Esophagus (tissue), 2 donors: ENCODE data around the gene SNIP1. TPM values are rescaled to one million over a fixed set of nuclear protein-coding genes. Genes with fewer than 3 reads are reported as not detected.
A peak's percentile ranks its signal among the peaks of the same experiment; 100 is the strongest.
"Not testable (repeated sequence)": the region's sequence is repeated elsewhere in the genome, so short reads cannot be mapped to it uniquely, and the experiment has no call there.

Source experiments
- H3K27ac ChIP-seq, 2 donors: one replicate each; pipeline ENCODE4 v1.5.1; 2013; ENCODE audit warnings: low read depth in 2 of 2, mild to moderate bottlenecking in 2 of 2, inconsistent platforms in 1 of 2, low read length in 1 of 2, moderate library complexity in 1 of 2
- H3K27me3 ChIP-seq, 2 donors: one replicate each; pipeline ENCODE4 v1.6.1; 2013; ENCODE audit warnings: low read length in 2 of 2, control low read depth in 1 of 2, mild to moderate bottlenecking in 1 of 2; ENCODE audit not compliant: insufficient read depth in 2 of 2, control insufficient read depth in 1 of 2
- H3K36me3 ChIP-seq, 2 donors: one replicate each; pipeline ENCODE4 v1.6.1; 2013; ENCODE audit warnings: low read length in 1 of 2; ENCODE audit not compliant: control insufficient read depth in 2 of 2, insufficient read depth in 2 of 2
- H3K4me1 ChIP-seq, 2 donors: one replicate each; pipeline ENCODE4 v1.6.1; 2013; ENCODE audit warnings: low read length in 1 of 2; ENCODE audit not compliant: control insufficient read depth in 2 of 2, insufficient read depth in 2 of 2
- H3K4me3 ChIP-seq, 2 donors: one replicate each; pipeline ENCODE4 v1.5.1; 2013; ENCODE audit warnings: low read length in 2 of 2, mild to moderate bottlenecking in 2 of 2, low read depth in 1 of 2, moderate library complexity in 1 of 2
- H3K9me3 ChIP-seq, 2 donors: one replicate each; pipeline ENCODE4 v1.6.1; 2013; ENCODE audit warnings: mild to moderate bottlenecking in 2 of 2, low read depth in 1 of 2, low read length in 1 of 2, moderate library complexity in 1 of 2; ENCODE audit not compliant: control insufficient read depth in 2 of 2, insufficient read depth in 1 of 2
- WGBS, 2 donors: extraction: QIAGEN DNeasy Blood & Tissue Kit; methylation state at CpG; one replicate each; pipeline ENCODE4 v1.1.7; 2013; 5-methylcytosine and 5-hydroxymethylcytosine counted together
- polyA plus RNA-seq, 2 donors: library from polyadenylated mRNA; stranded (reverse); fragments of 200-250 nt; gene quantifications; one replicate each; pipeline ENCODE4 v1.2.3, GENCODE V29; 2013
- donor health status: healthy with polysubstance abuse.
- donor health status: Bipolar disorder and iron deficiency.

SNIP1 gene
- polyA plus RNA-seq, 2 donors, result 3.6 to 4.3 TPM

DNA sequence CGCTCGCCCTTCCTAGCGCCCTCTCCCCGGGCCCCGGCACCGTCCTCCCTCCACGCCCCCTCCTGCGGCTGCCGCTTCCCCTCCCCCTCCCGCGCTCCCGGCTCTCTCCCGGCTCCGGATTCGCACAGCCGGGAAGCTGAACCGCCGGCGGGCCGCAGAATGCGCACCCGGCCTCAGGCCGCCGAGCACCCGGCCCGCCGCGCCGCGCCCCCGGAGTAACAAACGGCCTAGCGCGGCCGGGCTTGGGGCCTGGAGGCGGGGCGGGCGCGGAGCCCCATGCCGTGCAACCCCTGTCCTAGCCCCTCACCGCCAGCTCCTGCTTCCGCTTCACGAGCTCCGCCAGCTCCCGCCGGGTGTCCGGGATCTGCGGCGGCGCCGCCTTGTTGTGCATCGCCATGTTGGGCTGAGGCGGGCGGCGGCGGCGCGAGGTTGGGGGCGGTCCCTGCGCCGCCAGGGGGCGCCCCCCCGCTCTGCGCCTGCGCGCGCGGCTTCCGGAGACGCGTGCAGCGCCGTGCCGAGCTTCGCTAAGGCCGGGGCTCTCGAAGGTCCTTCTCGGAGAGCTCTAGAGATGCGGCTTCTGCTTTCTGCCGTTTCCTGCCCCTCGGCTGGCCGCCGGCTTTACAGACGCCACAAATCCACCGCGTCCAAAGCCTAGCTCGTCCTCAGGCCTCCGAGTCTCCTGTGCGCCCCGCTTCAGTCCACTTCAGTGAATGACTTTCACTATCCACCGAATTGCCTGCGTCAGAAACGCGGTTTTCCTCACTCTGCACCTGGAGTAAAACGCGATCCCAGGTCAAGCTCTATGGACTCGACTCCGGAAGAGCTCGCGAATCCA lies 39.5 kb downstream of the SNIP1 start, which contains the start of gene MEAF6:
MEAF6 (minus strand) TSS at position 417 of the 835 bp plus-strand sequence; CDS start at position 397, 20 bp downstream.
- Histone ChIP-seq H3K4me3 (peak within 1 kb of the TSS; percentile 97 to 99), H3K36me3 (no peaks in the 10 kb centered on the region), H3K27ac (peak within 1 kb of the TSS; percentile 97 to 99), H3K9me3 (no peaks in the 10 kb centered on the region), H3K4me1 (peaks cover 0 to 3% of the 10 kb centered on the region in 2 donors), H3K27me3 (no peaks in the 10 kb centered on the region)
- WGBS, 2 donors, result 0 to 1% methylated on average over 83 to 100 of the region's 100 CpGs

DNA sequence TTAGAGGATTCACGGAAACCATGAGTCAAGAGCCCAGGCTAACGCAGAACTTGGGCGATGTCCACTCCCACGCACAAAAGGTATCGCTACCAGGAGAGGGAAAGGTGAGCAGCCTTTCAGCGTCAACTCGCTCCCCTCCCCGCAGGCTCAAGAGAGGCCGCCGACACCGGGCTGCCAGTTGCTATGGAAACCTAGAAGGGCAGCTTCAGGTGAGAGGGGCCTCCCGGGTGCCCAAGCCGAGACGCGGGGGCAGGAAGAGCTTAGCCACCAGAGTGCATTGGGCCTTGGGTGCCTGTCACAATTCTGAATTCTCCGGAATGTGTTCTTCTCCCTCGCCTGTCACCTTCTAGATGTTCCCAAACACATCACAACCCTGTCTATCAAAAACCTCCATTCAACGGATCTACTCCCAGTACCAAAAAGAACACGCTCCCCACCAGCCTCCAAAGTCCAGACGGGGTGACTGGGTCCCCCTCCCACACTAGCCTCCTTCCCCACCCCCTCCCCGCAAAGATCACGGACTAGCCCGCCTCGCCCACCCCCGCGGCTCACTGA lies 40.2 kb downstream of the SNIP1 start:
- H3K4me1 ChIP-seq, result peaks cover 0 to 3% of the 10 kb centered on the region in 2 donors
- peaks cover 1 to 2% of the 10 kb centered on the region in 2 donors for H3K36me3 ChIP-seq
- peak overlapping the region; percentile 97 to 99 for H3K27ac ChIP-seq
- H3K27me3 ChIP-seq, result no peaks in the 10 kb centered on the region
- 1 to 2% methylated on average over 24 to 26 of the region's 26 CpGs for WGBS, 2 donors
- no peaks in the 10 kb centered on the region for H3K9me3 ChIP-seq
- H3K4me3 ChIP-seq, result peak overlapping the region; percentile 97 to 99

DNA sequence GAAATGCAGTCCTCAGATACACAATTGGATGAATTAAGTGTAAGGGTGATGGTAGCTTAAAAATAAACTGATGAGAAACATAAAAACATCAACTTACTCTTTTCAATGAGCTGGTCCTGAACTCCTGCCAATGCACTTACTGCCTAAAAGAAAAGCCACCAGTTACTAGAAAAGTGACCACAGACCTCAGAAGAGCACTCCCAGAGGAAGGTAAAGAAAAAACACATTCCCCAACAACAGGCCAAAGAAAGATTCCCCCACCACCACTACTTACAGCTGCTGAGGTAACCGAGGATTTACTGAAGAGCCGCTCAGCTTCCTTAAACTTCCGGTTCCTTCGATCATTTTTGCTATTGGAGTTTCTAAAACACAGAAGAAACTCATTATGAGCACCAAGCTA lies 44.9 kb downstream of the SNIP1 start:
- 89 to 91% methylated on average over 4 of the region's 4 CpGs for WGBS, 2 donors
- Histone ChIP-seq H3K27me3 (no peaks in the 10 kb centered on the region), H3K9me3 (no peaks in the 10 kb centered on the region), H3K27ac (no peak overlapping the region), H3K4me1 (peaks cover 0 to 3% of the 10 kb centered on the region in 2 donors), H3K36me3 (peaks cover 2 to 4% of the 10 kb centered on the region in 2 donors), H3K4me3 (no peak overlapping the region)

DNA sequence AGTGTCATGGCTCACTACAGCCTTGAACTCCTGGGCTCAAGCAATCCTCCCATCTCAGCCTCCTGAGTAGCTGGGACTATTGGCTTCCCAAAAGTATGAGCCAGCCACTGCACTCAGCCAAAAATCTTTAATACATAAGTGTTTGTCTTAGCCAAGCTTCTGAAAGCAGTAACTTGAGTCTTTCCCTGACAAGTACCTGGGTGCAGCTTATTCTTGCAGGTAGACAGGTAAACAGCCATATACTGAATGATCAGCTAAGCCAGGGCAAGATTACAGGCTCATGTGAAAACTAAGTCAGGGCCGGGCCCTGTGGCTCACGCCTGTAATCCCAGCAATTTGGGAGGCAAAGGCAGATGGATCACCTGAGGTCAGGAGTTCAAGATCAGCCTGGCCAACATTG lies 47.4 kb downstream of the SNIP1 start:
- 86 to 91% methylated on average over 2 of the region's 2 CpGs for WGBS, 2 donors
- Histone ChIP-seq H3K36me3 (peaks cover 2 to 6% of the 10 kb centered on the region in 2 donors), H3K9me3 (no peaks in the 10 kb centered on the region), H3K27me3 (no peaks in the 10 kb centered on the region), H3K27ac (no peak overlapping the region), H3K4me3 (no peak overlapping the region), H3K4me1 (no peaks in the 10 kb centered on the region)

DNA sequence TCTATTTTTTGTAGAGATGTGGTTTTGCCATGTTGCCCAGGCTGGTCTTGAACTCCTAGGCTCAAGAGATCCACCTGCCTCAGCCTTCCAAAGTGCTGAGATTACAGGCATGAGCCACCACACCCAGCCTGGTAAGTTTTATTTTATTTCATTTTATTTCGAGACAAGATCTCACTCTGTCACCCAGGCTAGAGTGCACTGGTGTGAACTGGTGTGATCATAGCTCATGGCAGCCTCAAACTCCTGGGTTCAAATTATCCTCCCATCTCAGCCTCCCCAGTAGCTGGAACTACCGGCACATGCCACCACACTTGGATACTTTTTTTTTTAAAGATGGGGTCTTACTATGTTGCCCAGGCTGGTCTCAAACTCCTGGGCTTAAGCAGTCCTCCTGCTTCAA lies 51.3 kb downstream of the SNIP1 start:
- not testable (repeated sequence) for H3K9me3 ChIP-seq, H3K36me3 ChIP-seq, H3K4me3 ChIP-seq, H3K4me1 ChIP-seq, H3K27ac ChIP-seq, H3K27me3 ChIP-seq
- WGBS, 2 donors, result 89 to 98% methylated on average over 2 of the region's 2 CpGs

DNA sequence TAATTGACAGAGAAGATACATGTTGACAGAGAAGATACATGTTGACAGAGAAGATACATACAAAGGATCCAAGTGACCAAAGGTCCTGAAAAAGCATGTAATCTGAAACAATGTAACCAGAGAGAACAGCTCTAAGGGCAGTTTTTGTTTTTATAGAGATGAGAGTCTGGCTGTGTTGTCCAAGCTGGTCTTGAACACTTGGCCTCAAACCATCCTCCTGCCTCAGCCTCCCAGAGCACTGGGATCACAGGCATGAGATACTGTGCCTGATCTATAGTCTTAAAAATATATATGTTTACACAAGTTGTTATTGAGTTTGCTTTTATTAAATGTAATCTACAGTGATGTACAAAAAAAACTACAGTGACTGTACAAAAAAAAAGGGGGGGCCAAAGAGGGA lies 52.0 kb downstream of the SNIP1 start:
- H3K36me3 ChIP-seq, result peaks cover 7 to 8% of the 10 kb centered on the region in 2 donors
- H3K4me3 ChIP-seq, result no peak overlapping the region
- no peaks in the 10 kb centered on the region for H3K9me3 ChIP-seq
- no peaks in the 10 kb centered on the region for H3K4me1 ChIP-seq
- no peak overlapping the region for H3K27ac ChIP-seq
- H3K27me3 ChIP-seq, result no peaks in the 10 kb centered on the region

DNA sequence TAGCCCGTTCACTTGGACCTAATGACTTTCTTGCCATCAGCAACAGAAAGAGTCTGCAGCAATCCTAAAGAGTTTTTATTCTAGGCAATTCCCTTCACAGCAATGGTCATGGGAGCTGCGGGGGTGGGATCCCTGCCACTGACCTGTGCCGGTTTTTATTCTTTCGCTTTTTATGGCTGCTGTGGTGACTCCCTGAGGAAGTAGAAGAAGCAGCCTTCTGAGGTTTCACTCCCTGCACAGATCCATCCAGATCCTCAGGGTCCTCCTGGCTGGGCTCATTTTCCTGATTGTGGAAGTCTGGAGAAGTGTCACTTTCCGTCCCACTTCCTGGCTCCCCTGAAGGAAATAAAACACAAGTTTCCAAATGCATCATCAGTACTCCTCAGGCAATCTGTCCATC lies 52.4 kb downstream of the SNIP1 start:
- whole genome bisulfite sequencing, 2 donors, result 87 to 92% methylated on average over 5 of the region's 5 CpGs
- Histone ChIP-seq H3K36me3 (peaks cover 7 to 8% of the 10 kb centered on the region in 2 donors), H3K4me3 (no peak overlapping the region), H3K27me3 (no peaks in the 10 kb centered on the region), H3K27ac (no peak overlapping the region), H3K9me3 (no peaks in the 10 kb centered on the region), H3K4me1 (no peaks in the 10 kb centered on the region)

DNA sequence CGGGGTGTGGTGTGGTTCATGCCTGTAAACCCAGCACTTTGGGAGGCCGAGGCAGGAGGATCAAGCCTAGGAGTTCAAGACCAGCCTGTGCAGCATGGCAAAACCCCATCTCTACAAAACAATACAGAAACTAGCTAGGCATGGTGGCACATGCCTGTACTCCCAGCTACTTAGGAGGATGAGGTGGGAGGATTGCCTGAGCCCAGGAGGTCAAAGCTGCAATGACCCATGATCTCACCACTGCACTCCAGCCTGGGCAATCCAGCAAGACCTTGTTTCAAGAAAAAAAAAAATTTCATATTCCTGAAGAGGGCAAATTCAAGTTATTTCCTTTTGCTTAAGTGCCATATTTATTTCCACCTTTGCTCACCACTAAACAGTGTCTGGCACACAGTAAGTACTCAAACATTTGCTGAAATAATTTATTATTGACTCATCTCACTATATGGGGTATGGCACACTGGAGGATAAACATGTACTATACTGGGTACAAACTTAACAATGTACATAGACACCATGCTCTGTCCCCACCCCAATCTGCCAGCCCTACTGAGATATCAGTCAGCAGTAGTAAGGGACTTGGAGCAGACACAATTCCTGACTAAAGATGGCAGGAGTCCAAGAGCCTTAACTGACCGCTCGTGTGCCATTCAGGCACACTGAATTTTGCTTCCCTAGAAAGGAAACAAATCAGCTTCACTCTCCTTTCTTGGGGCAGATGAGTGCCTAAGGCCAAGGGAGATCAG lies 55.0 kb downstream of the SNIP1 start:
- Histone ChIP-seq H3K27me3 (no peaks in the 10 kb centered on the region), H3K36me3 (peaks cover 7 to 8% of the 10 kb centered on the region in 2 donors), H3K9me3 (no peaks in the 10 kb centered on the region), H3K4me3 (no peak overlapping the region), H3K4me1 (no peaks in the 10 kb centered on the region), H3K27ac (peak overlapping the region in 1 of 2 donors; percentile 49)
- 69 to 70% methylated on average over 4 of the region's 4 CpGs for WGBS, 2 donors

DNA sequence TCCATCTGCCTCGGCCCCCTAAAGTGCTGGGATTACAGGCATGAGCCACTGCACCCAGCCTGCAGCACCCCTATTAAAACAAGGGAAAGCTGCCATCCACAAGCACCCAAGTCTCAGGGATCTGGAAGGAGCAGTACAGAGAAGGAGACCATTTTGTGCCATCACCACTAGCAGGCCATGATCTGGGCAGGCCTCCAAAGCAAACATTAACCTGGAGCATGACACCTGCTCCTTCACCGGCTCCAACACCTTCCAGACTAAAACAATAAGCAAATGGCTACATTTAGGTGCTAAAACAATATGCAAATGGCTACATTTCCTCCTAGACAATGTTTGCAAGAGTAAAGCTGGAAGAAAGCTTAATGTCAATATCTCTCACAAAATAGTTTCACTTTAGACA lies 56.3 kb downstream of the SNIP1 start:
- H3K27ac ChIP-seq, result no peak overlapping the region
- 58 to 66% methylated on average over 2 of the region's 2 CpGs for WGBS, 2 donors
- H3K4me1 ChIP-seq, result no peaks in the 10 kb centered on the region
- H3K36me3 ChIP-seq, result peaks cover 6 to 8% of the 10 kb centered on the region in 2 donors
- H3K27me3 ChIP-seq, result no peaks in the 10 kb centered on the region
- no peak overlapping the region for H3K4me3 ChIP-seq
- no peaks in the 10 kb centered on the region for H3K9me3 ChIP-seq
